A172 (cell line): ENCODE results near the gene SLC5A10. TPM values are rescaled to one million over a fixed set of nuclear protein-coding genes. Genes with fewer than 3 reads are reported as not detected.
A peak's percentile ranks its signal among the peaks of the same experiment; 100 is the strongest.
"Not testable (repeated sequence)": the region's sequence is repeated elsewhere in the genome, so short reads cannot be mapped to it uniquely, and the experiment has no call there.

Experiments
- DNase-seq: peaks from one replicate; pipeline ENCODE4 v3.0.0-alpha.2; 2015; ENCODE audit warnings: low spot score
- total RNA-seq: library from RNA; depleted of rRNA; stranded (reverse); fragments of >200 nt; shearing (Covaris generic); gene quantifications from 2 replicates; pipeline ENCODE4 v1.2.3, GENCODE V29; 2014

Gene SLC5A10
- total RNA-seq, 1 experiment from 2014 or later, result not detected

- no peak for DNase-seq
Observed at GRCh38 chr17:18946536-18946935, 5.4 kb upstream of the SLC5A10 start.

- no peak for DNase-seq
Observed at GRCh38 chr17:18947866-18948265, 4.1 kb upstream of the SLC5A10 start.

GRCh38 chr17:18948476-18949006, 3.4 kb upstream of the SLC5A10 start:
- DNase-seq, result no peak

GRCh38 chr17:18949566-18949965, 2.4 kb upstream of the SLC5A10 start:
- no peak for DNase-seq

- no peak for DNase-seq
Observed at GRCh38 chr17:18950346-18950745, 1.6 kb upstream of the SLC5A10 start.

GRCh38 chr17:18950944-18951905, 740 bp upstream of the SLC5A10 start:
- no peak for DNase-seq

GRCh38 chr17:18953231-18953728, 1.3 kb downstream of the SLC5A10 start:
- DNase-seq, result no peak

GRCh38 chr17:18954321-18954720, 2.4 kb downstream of the SLC5A10 start:
- DNase-seq, result no peak

GRCh38 chr17:18955009-18955408, 3.0 kb downstream of the SLC5A10 start:
- no peak for DNase-seq

GRCh38 chr17:18956021-18956420, 4.1 kb downstream of the SLC5A10 start:
- DNase-seq, result not testable (repeated sequence)

GRCh38 chr17:18956581-18956980, 4.6 kb downstream of the SLC5A10 start:
- no peak for DNase-seq

GRCh38 chr17:18957831-18958230, 5.9 kb downstream of the SLC5A10 start:
- DNase-seq, result no peak

GRCh38 chr17:18958611-18959010, 6.6 kb downstream of the SLC5A10 start:
- no peak for DNase-seq

- peak; percentile 26 for DNase-seq
Observed at GRCh38 chr17:18959071-18959844, 7.3 kb downstream of the SLC5A10 start.

- DNase-seq, result no peak
Observed at GRCh38 chr17:18959845-18960240, 7.9 kb downstream of the SLC5A10 start.

GRCh38 chr17:18960241-18960665, 8.3 kb downstream of the SLC5A10 start:
- DNase-seq, result no peak

GRCh38 chr17:18960803-18961511, 9.0 kb downstream of the SLC5A10 start:
- peak; percentile 66 for DNase-seq

GRCh38 chr17:18961634-18962493, 9.9 kb downstream of the SLC5A10 start:
- peak; percentile 83 for DNase-seq

GRCh38 chr17:18962494-18962815, 10.5 kb downstream of the SLC5A10 start:
- DNase-seq, result no peak

GRCh38 chr17:18963126-18964017, 11.4 kb downstream of the SLC5A10 start:
- peak; percentile 38 for DNase-seq
